ENCODE measurements around the gene SLFN12L.

DNA sequence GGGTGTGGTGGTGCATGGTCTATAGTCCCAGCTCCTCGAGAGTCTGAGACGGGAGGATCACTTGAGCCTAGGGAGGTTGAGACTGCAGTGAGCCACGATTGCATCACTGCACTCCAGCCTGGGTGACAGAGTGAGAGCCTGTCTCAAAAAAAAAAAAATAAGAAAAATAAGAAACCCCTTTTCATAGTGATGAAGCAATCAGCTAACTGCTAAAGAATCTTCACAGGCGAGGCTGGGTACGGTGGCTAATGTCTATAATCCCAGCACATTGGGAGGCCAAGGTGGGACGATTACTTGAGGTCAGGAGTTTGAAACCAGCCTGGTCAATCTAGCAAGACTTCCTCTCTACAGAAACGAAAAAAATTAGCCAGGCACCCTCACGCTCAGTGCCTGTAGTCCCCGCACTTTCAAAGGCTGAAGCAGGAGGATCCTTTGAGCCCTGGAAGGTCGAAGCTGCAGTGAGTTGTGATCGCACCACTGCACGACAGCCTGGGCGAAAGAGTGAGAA is 760 bp downstream of the SLFN12L start:
- TF ChIP-seq GATA2 (IDR thresholded peaks at IDR 0.05; ENCODE audit: low read depth, low read length) (no peak), GATA3 (IDR thresholded peaks at IDR 0.05; ENCODE audit: low read depth, low read length) (no peak)
